HG03108 (cell line): ENCODE data around the gene MRPL27.

Experiments used
- ATAC-seq: cut with Tn5 transposase; IDR thresholded peaks from one replicate; pipeline ENCODE4 v1.9.1; 2021; ENCODE audit warnings: moderate library complexity; ENCODE audit not compliant: unreplicated experiment

MRPL27 gene

GRCh38 chr17:50319306-50320004 lies 53.5 kb downstream of the MRPL27 start:
- ATAC-seq: no peak

GRCh38 chr17:50318501-50319285 lies 54.3 kb downstream of the MRPL27 start:
- ATAC-seq: no peak
